IMR-90 (cell line): ENCODE measurements around the gene F2. TPM values are rescaled to one million over a fixed set of nuclear protein-coding genes. Genes with fewer than 3 reads are reported as not detected.

Experiments
- ATAC-seq: fragments of 200-7000 bp; cut with Tn5 transposase; 2 replicates; pipeline ENCODE4 v1.9.1; 2020; ENCODE audit warnings: low read depth, mild to moderate bottlenecking, moderate library complexity
- BruUV-seq: library from RNA; stranded (reverse); fragments of 400-500 nt; replicated peaks from 2 replicates; lab custom pipeline; 2021; lab: Mats Ljungman, UMichigan
- CTCF ChIA-PET: fragments of 300-600 bp; formaldehyde crosslinking; extraction: SDS; loops from one replicate; lab custom pipeline; 2021; ENCODE audit warnings: antibody characterized with exemption; lab: Yijun Ruan, JAX
- POLR2A ChIA-PET: fragments of 300-600 bp; sonication (Branson Sonifier 250); formaldehyde crosslinking; loops from one replicate; lab custom pipeline; 2022; ENCODE audit warnings: antibody characterized with exemption; ENCODE audit not compliant: unreplicated experiment; lab: Charles Lee
- DNase-seq: peaks from one replicate; pipeline ENCODE4 v3.0.0; 2013
- H2AFZ ChIP-seq: replicated peaks from 2 replicates; pipeline ENCODE3; 2013; ENCODE audit warnings: low read length, mild to moderate bottlenecking; ENCODE audit not compliant: poor library complexity
- H2AK5ac ChIP-seq: 2 replicates; pipeline ENCODE4 v1.6.1; 2013; ENCODE audit warnings: low read depth, low read length, inconsistent platforms
- H2AK9ac ChIP-seq: replicated peaks from 2 replicates; pipeline ENCODE3; 2013; ENCODE audit warnings: mild to moderate bottlenecking, low read depth, low read length, moderate library complexity; ENCODE audit not compliant: poor library complexity
- H2BK120ac ChIP-seq: 2 replicates; pipeline ENCODE4 v1.6.1; 2013; ENCODE audit warnings: low read depth, low read length, inconsistent platforms
- H2BK15ac ChIP-seq: 3 replicates; pipeline ENCODE4 v1.6.1; 2013; ENCODE audit warnings: low read depth, low read length, inconsistent platforms
- H2BK20ac ChIP-seq: 2 replicates; pipeline ENCODE4 v1.6.1; 2013; ENCODE audit warnings: low read depth, mild to moderate bottlenecking, inconsistent platforms, low read length, moderate library complexity
- H2BK5ac ChIP-seq: 2 replicates; pipeline ENCODE4 v1.6.1; 2013; ENCODE audit warnings: mild to moderate bottlenecking, low read depth, low read length, inconsistent platforms; ENCODE audit not compliant: poor library complexity, severe bottlenecking
- H3K14ac ChIP-seq: replicated peaks from 2 replicates; pipeline ENCODE4 v1.6.1; 2013; ENCODE audit warnings: low read depth, low read length, inconsistent platforms
- H3K18ac ChIP-seq: 2 replicates; pipeline ENCODE4 v1.6.1; 2013; ENCODE audit warnings: low read depth, low read length, control low read depth
- H3K23ac ChIP-seq: 2 replicates; pipeline ENCODE4 v1.6.1; 2013; ENCODE audit warnings: low read depth, low read length, inconsistent platforms
- H3K27ac ChIP-seq: 2 replicates; pipeline ENCODE4 v1.5.1; 2013; ENCODE audit warnings: mild to moderate bottlenecking, control low read depth, low read length; ENCODE audit not compliant: insufficient read depth
- H3K27me3 ChIP-seq: 2 replicates; pipeline ENCODE4 v1.6.1; 2013; ENCODE audit warnings: low read length; ENCODE audit not compliant: control insufficient read depth, insufficient read depth
- H3K36me3 ChIP-seq: 2 replicates; pipeline ENCODE4 v1.6.1; 2013; ENCODE audit warnings: low read length, mixed read lengths; ENCODE audit not compliant: control insufficient read depth, insufficient read depth
- H3K4ac ChIP-seq: 2 replicates; pipeline ENCODE4 v1.6.1; 2013; ENCODE audit warnings: low read depth, low read length, inconsistent platforms
- H3K4me1 ChIP-seq: 2 replicates; pipeline ENCODE4 v1.6.1; 2013; ENCODE audit warnings: low read length, mixed read lengths; ENCODE audit not compliant: control insufficient read depth, insufficient read depth
- H3K4me2 ChIP-seq: 2 replicates; pipeline ENCODE4 v1.6.1; 2013; ENCODE audit warnings: low read depth, mild to moderate bottlenecking, control low read depth, low read length, moderate library complexity
- H3K4me3 ChIP-seq: 2 replicates; pipeline ENCODE4 v1.5.1; 2013; ENCODE audit warnings: low read depth, mild to moderate bottlenecking, control low read depth, low read length, moderate library complexity; ENCODE audit not compliant: insufficient read depth
- H3K56ac ChIP-seq: 2 replicates; pipeline ENCODE4 v1.6.1; 2013; ENCODE audit warnings: low read length, inconsistent platforms; ENCODE audit not compliant: insufficient read depth; ENCODE audit errors: extremely low read depth
- H3K79me1 ChIP-seq, 2 experiments: 2 replicates each; pipeline ENCODE4 v1.6.1; 2013; ENCODE audit warnings: low read length in 2 of 2, inconsistent platforms in 1 of 2, low read depth in 1 of 2
- H3K9ac ChIP-seq: 2 replicates; pipeline ENCODE4 v1.6.1; 2013; ENCODE audit warnings: low read depth, low read length, control low read depth
- H3K9me1 ChIP-seq: 2 replicates; pipeline ENCODE4 v1.6.1; 2013; ENCODE audit warnings: low read length, inconsistent platforms; ENCODE audit not compliant: insufficient read depth
- H3K9me3 ChIP-seq: 2 replicates; pipeline ENCODE4 v1.6.1; 2013; ENCODE audit warnings: low read length; ENCODE audit not compliant: control insufficient read depth, insufficient read depth
- H4K20me1 ChIP-seq: 2 replicates; pipeline ENCODE4 v1.6.1; 2013; ENCODE audit warnings: low read length, inconsistent platforms; ENCODE audit not compliant: insufficient read depth
- H4K5ac ChIP-seq: 2 replicates; pipeline ENCODE4 v1.6.1; 2013; ENCODE audit warnings: mild to moderate bottlenecking, low read depth, low read length, control low read depth
- H4K8ac ChIP-seq, 2 experiments: 2 replicates each; pipeline ENCODE4 v1.6.1; 2013; ENCODE audit warnings: low read depth in 2 of 2, low read length in 2 of 2, control low read depth in 1 of 2, inconsistent platforms in 1 of 2
- H4K91ac ChIP-seq: 2 replicates; pipeline ENCODE4 v1.6.1; 2013; ENCODE audit warnings: low read depth, low read length, inconsistent platforms; ENCODE audit not compliant: insufficient read depth
- BHLHE40 ChIP-seq: fragments of 150-350 bp; IDR thresholded peaks from 2 replicates; pipeline ENCODE4 v1.6.1; 2016; ENCODE audit warnings: mild to moderate bottlenecking, low read depth, low read length
- CEBPB ChIP-seq: IDR thresholded peaks from 2 replicates; pipeline ENCODE4 v1.6.1; 2012; ENCODE audit warnings: low read depth, low read length, improper control_type of control experiment
- CHD1 ChIP-seq: IDR thresholded peaks from 2 replicates; pipeline ENCODE4 v1.6.1; 2012; ENCODE audit warnings: low read depth, low read length, improper control_type of control experiment
- FOS ChIP-seq: fragments of 150-350 bp; IDR thresholded peaks from 2 replicates; pipeline ENCODE4 v1.6.1; 2016; ENCODE audit warnings: low read depth, low read length
- MAFK ChIP-seq: IDR thresholded peaks from 2 replicates; pipeline ENCODE4 v1.6.1; 2012; ENCODE audit warnings: low read depth, low read length, improper control_type of control experiment
- MAZ ChIP-seq: IDR thresholded peaks from 2 replicates; pipeline ENCODE4 v1.6.1; 2012; ENCODE audit warnings: low read depth, mild to moderate bottlenecking, low read length, improper control_type of control experiment, moderate library complexity, borderline replicate concordance
- NFE2L2 ChIP-seq: fragments of 150-350 bp; IDR thresholded peaks from 2 replicates; pipeline ENCODE4 v1.6.1; 2016; ENCODE audit warnings: low read depth, mild to moderate bottlenecking, low read length
- POLR2A ChIP-seq: IDR thresholded peaks from 2 replicates; pipeline ENCODE4 v1.6.1; 2012; ENCODE audit warnings: mild to moderate bottlenecking, low read depth, low read length
- RAD21 ChIP-seq: IDR thresholded peaks from 2 replicates; pipeline ENCODE4 v1.6.1; 2012; ENCODE audit warnings: low read length, improper control_type of control experiment
- RCOR1 ChIP-seq: IDR thresholded peaks from 2 replicates; pipeline ENCODE4 v1.6.1; 2012; ENCODE audit warnings: mild to moderate bottlenecking, low read length, improper control_type of control experiment; ENCODE audit not compliant: insufficient replicate concordance
- RFX5 ChIP-seq: IDR thresholded peaks from 2 replicates; pipeline ENCODE4 v1.8.0; 2012; ENCODE audit warnings: low read depth, mild to moderate bottlenecking, low read length, moderate library complexity
- SMC3 ChIP-seq: fragments of 150-350 bp; IDR thresholded peaks from 2 replicates; pipeline ENCODE4 v1.6.1; 2016; ENCODE audit warnings: low read depth, mild to moderate bottlenecking, antibody characterized with exemption, low read length, moderate library complexity
- USF2 ChIP-seq: fragments of 150-350 bp; IDR thresholded peaks from 2 replicates; pipeline ENCODE4 v1.6.1; 2017; ENCODE audit warnings: mild to moderate bottlenecking, antibody characterized with exemption, low read length, low read depth
- WGBS, 2 experiments: methylation state at CpG; one replicate each; pipeline versions ENCODE4 v1.1.5 to v1.1.7; 2013; ENCODE audit warnings: missing lambda C conversion rate in 2 of 2; ENCODE audit not compliant: insufficient read length in 1 of 2; ENCODE audit errors: extremely low coverage in 2 of 2; 5-methylcytosine and 5-hydroxymethylcytosine counted together
- dilution Hi-C: fragments of 300-500 bp; cut with HindIII; formaldehyde crosslinking; loops from one replicate; pipeline ENCODE4 v1.14.3; 2018; ENCODE audit warnings: low sequenced_read_pairs; ENCODE audit not compliant: unreplicated experiment
- in situ Hi-C: fragments of 300-500 bp; cut with MboI; formaldehyde crosslinking; loops from 3 replicates; pipeline ENCODE4 v1.14.3; 2019; ENCODE audit warnings: low sequenced_read_pairs, inconsistent platforms, mixed read lengths
- intact Hi-C: fragments of 100-400 bp; cut with micrococcal nuclease; formaldehyde crosslinking; loops from 2 replicates; pipeline ENCODE4 v1.10.0; 2022
- polyA plus RNA-seq, 3 experiments: library from polyadenylated mRNA; depleted of rRNA; stranded (reverse); fragments of >200 nt; gene quantifications; 2 replicates each; pipeline ENCODE4 v1.2.3, GENCODE V29; 2012; ENCODE audit warnings: low replicate concordance in 1 of 3
- total RNA-seq: library from RNA; depleted of rRNA; stranded (reverse); fragments of >200 nt; gene quantifications from 2 replicates; pipeline ENCODE4 v1.2.3, GENCODE V29; 2012
- TF ChIP-seq, protein P1 (sequence below): conservative IDR thresholded peaks from 2 replicates; pipeline ENCODE4 v1.5.1; 2012; ENCODE audit warnings: mild to moderate bottlenecking, low read depth, low read length, improper control_type of control experiment
- TF ChIP-seq, protein P2 (sequence below): fragments of 150-350 bp; IDR thresholded peaks from 2 replicates; pipeline ENCODE4 v1.6.1; 2016; ENCODE audit warnings: low read depth, mild to moderate bottlenecking, low read length, moderate library complexity, borderline replicate concordance

F2 gene
- total and polyA plus RNA-seq, 2 of the 4 experiments (the other 2 are of a cell fraction), result not detected

- H2BK120ac ChIP-seq, result no peak overlapping the region
- dilution Hi-C loops, result no loop called here
- no peak overlapping the region for H3K56ac ChIP-seq
- H4K91ac ChIP-seq, result no peak overlapping the region
- in situ Hi-C loops, result loop anchor here (5.0 kb wide), 1 partner anchor 33 kb away; no protein-coding TSS in a partner anchor
- H4K5ac ChIP-seq, result no peak overlapping the region
- no peak overlapping the region for H3K23ac ChIP-seq
- H2BK15ac ChIP-seq, result no peak overlapping the region
- no peak overlapping the region for H2AK5ac ChIP-seq
- no peak overlapping the region for H4K8ac ChIP-seq
- ChIA-PET CTCF (no interaction called here), POLR2A (no interaction called here)
- H3K4me2 ChIP-seq, result no peak overlapping the region
- intact Hi-C loops, result no loop called here
- no TSS peak for BruUV-seq
- H3K4me1 ChIP-seq, result no peaks in the 10 kb centered on the region
- H2AFZ ChIP-seq, result no peak overlapping the region
- no peak overlapping the region for H2BK5ac ChIP-seq
- peaks cover 40% of the 10 kb centered on the region for H3K36me3 ChIP-seq
- no peak overlapping the region for H2BK20ac ChIP-seq
- no peaks in the 10 kb centered on the region for H3K27me3 ChIP-seq
- H3K9ac ChIP-seq, result no peak overlapping the region
- H3K9me3 ChIP-seq, result no peaks in the 10 kb centered on the region
- DNase-seq (no peak), ATAC-seq (no peak)
- no peaks in the 10 kb centered on the region; the same call in 1 of the 2 replicates for H4K20me1 ChIP-seq
- WGBS, 2 experiments, result no CpG with 5 or more reads among the region's 6 CpGs
- no peak overlapping the region for H2AK9ac ChIP-seq
- H3K4me3 ChIP-seq, result no peak overlapping the region
- no peak overlapping the region for H3K18ac ChIP-seq
- H3K79me1 ChIP-seq, result peaks cover 8 to 13% of the 10 kb centered on the region in 2 experiments; a peak in 2 of 4 replicates
- no peak for TF ChIP-seq NFE2L2
- no peak for TF ChIP-seq RFX5
- no peak for TF ChIP-seq FOS
- TF ChIP-seq USF2, result no peak
- TF ChIP-seq RAD21, result no peak
- TF ChIP-seq RCOR1, result no peak
- no peak for TF ChIP-seq SMC3
- TF ChIP-seq POLR2A, result no peak
- TF ChIP-seq, protein P1, sequence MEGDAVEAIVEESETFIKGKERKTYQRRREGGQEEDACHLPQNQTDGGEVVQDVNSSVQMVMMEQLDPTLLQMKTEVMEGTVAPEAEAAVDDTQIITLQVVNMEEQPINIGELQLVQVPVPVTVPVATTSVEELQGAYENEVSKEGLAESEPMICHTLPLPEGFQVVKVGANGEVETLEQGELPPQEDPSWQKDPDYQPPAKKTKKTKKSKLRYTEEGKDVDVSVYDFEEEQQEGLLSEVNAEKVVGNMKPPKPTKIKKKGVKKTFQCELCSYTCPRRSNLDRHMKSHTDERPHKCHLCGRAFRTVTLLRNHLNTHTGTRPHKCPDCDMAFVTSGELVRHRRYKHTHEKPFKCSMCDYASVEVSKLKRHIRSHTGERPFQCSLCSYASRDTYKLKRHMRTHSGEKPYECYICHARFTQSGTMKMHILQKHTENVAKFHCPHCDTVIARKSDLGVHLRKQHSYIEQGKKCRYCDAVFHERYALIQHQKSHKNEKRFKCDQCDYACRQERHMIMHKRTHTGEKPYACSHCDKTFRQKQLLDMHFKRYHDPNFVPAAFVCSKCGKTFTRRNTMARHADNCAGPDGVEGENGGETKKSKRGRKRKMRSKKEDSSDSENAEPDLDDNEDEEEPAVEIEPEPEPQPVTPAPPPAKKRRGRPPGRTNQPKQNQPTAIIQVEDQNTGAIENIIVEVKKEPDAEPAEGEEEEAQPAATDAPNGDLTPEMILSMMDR, result no peak
- TF ChIP-seq CEBPB, result no peak
- TF ChIP-seq MAFK, result no peak
- TF ChIP-seq BHLHE40, result no peak
- TF ChIP-seq CHD1, result no peak
- TF ChIP-seq MAZ, result no peak
- TF ChIP-seq, protein P2, sequence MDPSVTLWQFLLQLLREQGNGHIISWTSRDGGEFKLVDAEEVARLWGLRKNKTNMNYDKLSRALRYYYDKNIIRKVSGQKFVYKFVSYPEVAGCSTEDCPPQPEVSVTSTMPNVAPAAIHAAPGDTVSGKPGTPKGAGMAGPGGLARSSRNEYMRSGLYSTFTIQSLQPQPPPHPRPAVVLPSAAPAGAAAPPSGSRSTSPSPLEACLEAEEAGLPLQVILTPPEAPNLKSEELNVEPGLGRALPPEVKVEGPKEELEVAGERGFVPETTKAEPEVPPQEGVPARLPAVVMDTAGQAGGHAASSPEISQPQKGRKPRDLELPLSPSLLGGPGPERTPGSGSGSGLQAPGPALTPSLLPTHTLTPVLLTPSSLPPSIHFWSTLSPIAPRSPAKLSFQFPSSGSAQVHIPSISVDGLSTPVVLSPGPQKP, result no peak
- H3K4ac ChIP-seq, result no peak overlapping the region
- no peak overlapping the region for H3K27ac ChIP-seq
- no peak overlapping the region for H3K14ac ChIP-seq
- no peaks in the 10 kb centered on the region for H3K9me1 ChIP-seq
Observed at GRCh38 chr11:46759196-46759595, 40.2 kb downstream of the F2 start.
